NOMO-1 treated with dmso at 0.1 percent for 144 hours (cell line): ENCODE data around the gene ZFYVE28.
"Not testable (repeated sequence)": the region's sequence is repeated elsewhere in the genome, so short reads cannot be mapped to it uniquely, and the experiment has no call there.

Source experiments
- DNase-seq: peaks from one replicate; lab custom pipeline; 2025; ENCODE audit not compliant: unreplicated experiment; lab: John Stamatoyannopoulos, UW

The ZFYVE28 gene

DNA sequence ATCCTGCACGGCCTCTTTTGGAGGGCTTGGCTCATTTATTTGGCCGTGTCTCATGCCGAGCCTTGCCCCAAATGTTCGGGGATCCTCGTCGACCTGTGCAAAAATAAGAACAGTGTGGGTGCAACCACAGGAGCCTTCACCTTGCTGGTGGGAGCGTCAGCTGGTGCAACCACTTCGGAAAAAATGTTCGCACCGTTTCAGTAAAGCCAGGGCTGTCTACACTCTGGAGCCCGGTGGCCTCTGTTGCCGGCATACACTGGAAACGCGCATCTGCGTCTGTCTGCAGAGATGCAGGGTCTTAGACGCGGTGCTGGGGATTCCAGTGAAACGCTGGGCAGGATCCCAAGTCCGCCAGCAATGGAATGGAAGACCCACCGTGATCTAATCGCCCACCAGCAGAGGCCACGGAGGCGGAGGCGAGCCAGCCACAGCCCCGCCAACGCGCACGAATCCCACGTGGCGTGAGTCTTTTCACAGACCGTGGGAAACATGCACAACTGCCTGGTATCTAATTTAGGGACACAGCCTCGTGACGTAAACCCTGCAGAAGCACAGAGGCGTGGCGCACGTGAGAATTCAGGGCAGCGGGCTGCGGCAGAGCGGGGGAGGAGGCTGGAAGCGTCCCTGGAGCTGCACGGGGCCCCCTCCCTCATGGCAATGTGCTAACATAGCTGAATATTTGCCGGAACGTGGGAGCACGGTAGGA, 142.7 kb downstream of the ZFYVE28 start:
- DNase-seq = no peak

DNA sequence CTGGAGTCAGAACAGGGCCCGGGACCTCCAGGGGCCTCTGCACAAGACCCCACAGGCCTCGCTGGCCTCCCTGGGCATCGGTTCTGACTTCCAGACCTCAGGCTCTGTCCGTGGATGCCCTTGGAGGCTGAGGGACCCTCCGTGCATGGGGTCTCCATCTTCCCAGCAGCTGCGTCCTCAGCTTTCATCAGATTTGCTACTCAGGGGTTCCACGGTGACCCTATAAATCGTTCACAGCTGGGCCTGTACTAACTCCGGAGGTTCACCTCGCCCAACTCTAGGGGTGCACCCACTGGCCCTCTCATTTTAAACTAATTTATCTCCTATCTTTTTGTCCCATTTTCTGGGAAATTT, 143.4 kb downstream of the ZFYVE28 start:
- DNase-seq = not testable (repeated sequence)

- no peak for DNase-seq
These were observed 144.0 kb downstream of the ZFYVE28 start for GRCh38 chr4:2274320-2275043.

DNA sequence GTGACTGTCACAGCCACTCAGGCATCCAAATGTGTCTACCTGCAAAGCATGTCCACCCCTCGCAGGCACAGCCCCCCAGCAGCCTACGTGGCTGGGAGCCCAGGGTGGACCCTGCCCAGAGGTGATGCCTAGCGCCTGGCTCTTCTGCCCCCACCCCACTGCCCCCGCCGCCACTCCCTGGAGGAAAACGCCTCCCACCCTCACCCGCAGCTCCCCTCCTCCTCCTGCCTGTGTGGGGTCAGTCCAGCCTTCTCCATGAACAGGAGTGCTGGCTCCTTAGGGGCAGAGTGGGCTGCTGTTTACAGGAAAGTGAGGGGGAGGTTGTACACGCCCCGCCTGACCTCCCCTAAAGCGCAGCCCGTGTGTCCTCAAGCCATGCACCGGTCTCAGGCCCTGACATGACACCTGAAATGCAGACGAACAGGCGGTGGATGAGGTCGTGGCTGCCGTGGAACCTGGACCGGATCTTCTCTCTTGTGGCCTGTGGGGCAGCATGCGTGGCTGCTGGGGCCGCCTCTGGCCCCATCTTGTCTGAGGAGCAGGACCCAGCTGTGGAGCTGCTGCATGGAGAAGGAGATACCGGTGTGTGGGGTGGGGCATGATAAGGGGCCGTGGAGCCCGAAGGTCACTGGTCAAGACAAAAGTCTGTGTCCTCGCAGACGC, 144.7 kb downstream of the ZFYVE28 start:
- DNase-seq = no peak

DNA sequence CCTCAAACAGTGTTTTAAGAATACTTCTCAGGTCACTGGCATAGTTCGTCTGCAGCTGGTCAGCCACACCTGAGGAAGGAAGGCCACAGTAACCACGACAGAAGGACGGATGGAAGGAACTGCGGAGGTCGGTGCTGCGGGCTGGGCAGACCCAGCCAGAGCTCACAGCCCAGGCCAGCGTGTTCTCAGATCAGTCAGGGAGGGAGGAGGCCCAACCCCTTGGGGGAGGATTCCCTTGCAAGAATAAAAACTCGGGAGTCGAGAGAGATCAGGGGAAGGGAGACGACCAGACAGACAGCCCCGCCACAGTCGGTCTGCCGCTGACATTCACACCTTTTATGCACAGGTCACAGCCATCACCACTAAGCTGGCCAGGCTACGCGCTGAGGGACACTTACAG, 145.2 kb downstream of the ZFYVE28 start:
- no peak for DNase-seq

DNA sequence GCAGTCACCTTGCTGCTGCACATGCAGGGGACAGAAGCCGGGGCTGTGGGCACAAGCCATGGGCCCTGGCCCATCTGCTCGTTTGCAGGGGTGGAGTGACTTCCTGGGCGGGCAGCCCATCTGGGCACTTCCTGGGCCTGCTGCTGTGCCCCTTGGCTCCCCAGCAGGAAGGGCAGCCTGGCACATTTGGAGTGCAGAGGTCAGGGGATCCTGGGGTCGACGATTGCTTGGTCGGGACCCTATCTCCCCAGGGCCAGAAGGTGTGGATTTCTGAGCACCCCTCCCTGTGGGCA, 145.7 kb downstream of the ZFYVE28 start:
- DNase-seq = no peak

- DNase-seq = no peak
These were observed 146.2 kb downstream of the ZFYVE28 start for GRCh38 chr4:2272026-2272827.

DNA sequence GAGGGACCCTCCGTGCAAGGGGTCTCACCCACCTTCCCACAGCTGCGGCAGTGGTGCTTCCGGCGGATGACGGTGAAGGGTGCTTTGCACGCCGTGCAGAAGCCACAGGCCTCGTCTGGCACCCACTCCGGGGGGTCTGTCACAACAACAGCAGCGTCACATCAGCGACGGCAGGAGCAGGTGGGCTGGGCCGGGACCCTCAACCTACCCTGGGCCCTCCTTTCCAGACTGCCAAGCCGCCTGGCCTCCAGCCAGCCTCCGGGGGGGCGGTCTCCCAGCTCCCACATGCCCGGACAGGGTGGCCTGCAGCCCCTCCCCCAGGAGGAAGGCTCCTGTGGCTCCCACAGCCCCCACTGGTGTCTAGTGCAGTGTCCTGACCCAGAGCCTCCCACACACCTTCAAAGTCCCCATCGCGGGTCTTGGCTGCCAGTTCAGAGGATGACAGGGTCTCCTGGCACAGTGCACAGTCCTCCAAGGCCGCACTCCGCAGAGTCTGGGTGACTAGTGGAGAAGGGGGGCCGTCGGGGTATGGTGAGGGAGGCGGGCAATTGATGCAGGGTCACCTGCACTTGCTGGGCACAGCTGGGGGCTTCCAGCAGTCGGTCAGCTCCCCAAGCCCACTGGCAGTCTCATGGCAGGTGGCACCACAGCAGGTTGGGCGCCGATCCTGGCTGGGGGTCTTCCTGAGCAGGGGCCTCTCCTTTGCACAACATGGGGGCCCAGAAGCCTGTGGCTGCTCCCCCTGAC, 147.0 kb downstream of the ZFYVE28 start:
- DNase-seq = no peak

- DNase-seq = no peak
These were observed 147.9 kb downstream of the ZFYVE28 start for GRCh38 chr4:2270341-2271165.

DNA sequence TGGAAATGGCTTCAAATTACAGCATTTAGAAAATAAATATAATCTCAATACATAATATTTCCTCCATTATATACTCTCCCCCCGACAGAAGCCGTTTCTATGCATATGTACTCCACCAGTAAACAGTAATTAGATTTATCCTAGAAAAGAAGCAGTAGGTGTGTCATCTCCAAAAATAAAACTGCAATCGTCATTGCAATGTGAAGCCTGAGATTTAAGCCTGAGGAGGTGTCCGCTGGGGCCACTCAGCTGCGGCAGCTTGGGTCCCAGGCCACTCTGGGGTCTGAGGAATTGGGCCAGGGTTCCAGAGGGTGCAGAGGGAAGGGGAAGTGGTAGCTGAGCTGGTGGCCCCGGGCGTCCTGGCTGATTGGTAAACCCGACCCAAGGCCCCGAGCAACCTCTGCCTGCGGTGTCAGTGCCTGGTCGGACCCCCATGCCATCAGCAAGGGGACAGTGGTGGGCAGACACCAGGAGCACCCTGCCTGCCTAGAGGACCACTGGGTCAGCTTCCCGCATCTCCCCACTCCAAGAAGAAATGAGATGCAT, 148.8 kb downstream of the ZFYVE28 start:
- DNase-seq = no peak

DNA sequence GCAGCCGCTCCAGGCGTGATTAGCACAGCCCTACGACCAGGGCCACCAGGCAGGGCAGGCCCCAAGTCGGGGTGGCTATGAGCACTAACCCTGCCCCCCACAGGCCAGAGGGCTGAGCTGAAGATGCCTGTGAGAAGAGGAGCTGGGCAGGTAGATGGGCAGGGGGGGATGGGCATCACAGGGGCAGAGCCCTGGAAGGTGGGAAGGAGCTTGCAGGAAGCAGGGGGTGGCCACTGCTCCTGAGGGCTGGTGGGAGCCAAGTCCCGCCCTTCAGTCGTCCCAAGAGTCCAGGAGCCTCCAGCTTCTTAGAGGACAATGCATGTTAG, 149.3 kb downstream of the ZFYVE28 start:
- DNase-seq = no peak

GRCh38 chr4:2268357-2269205, 149.9 kb downstream of the ZFYVE28 start:
- no peak for DNase-seq

- no peak for DNase-seq
These were observed 150.6 kb downstream of the ZFYVE28 start for GRCh38 chr4:2267841-2268240.

DNA sequence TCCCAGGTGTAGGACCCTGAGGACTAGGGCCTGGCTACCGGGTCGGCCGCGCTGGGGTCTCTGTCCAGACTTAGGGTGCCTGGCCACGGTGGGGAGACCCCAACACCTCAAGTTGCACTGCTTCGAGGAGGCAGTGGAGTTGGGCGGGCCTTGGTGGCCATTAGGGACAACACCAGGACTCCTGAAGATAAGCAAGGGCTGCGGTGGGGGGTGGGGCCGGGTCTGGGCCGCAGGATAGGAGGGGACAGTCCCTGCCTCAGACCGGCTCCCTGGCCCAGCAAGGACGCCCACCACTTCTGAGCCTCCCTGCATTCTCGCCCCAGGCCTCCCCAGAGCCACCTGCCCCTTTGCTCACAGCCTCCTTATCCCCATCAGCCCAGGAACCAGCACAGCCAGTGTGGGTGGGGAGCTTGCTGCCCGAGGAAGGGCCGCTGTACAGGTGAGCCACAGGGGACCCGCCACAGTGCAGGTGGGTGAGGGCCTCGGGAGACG, 151.1 kb downstream of the ZFYVE28 start:
- DNase-seq = no peak

- DNase-seq = no peak
These were observed 151.6 kb downstream of the ZFYVE28 start for GRCh38 chr4:2266821-2267220.

- no peak for DNase-seq
These were observed 152.3 kb downstream of the ZFYVE28 start for GRCh38 chr4:2266181-2266580.

DNA sequence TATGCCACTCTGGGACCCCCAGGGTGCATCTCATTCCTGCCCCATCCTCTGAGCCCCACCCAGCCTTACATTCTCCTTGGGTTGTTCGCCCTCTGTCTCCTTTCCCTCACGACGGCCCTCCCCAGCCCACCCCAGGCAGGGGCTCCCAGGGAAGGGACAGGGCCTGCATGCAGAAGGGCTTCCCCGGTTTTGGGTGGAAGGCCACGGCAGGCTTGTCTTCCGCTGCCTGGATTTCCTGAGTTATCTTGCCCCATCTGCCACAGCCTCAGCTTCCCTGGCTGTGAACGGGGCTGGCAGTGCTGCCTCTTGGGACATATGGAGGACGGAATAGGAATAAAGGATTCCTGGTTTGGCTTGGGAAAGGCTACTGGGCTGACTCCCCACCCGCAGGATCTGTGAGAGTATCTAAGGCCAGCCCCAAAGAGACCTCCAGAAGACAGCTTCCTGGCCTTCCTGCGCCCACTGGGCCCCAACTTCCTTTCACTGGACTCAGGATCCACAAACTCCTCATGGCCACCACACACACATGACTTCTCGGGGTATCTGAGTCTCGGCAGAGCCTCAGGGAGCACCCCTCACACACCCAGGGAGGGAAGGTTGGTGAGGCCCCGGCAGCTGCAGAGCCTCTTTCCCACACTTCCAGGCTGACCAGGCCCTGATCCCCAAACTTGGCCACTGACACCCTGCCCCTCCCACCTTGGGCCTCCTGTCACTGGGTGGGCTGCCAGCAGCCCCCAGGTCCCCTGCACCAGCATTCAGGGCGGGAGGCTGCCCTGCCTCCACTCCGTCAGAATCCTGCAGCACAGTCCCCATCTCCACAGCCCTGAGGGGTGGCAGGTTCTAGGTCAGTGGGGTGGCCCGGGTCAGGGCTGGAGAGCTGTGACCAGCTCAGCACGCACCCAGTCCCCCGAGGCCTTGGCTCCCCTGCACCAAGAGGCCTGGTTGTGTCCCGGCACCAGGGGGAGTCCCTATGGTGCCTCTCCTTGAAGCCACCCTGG, 153.0 kb downstream of the ZFYVE28 start:
- DNase-seq = no peak
